ENCODE data around the gene ORC3. TPM values are rescaled to one million over a fixed set of nuclear protein-coding genes. Genes with fewer than 3 reads are reported as not detected.

The ORC3 gene
- total and polyA plus RNA-seq, 2 donors (not counting 1 experiment from before 2014, with no cell fraction given): 16.1 to 31.2 TPM

GRCh38 chr6:87661503-87661902 lies 71.6 kb downstream of the ORC3 start:
- Histone ChIP-seq H3K79me2 (ENCODE audit: control insufficient read depth, insufficient read depth, low read length) (no peaks in the 10 kb centered on the region), H3K4me2 (replicated peaks; ENCODE audit: low read depth, low read length, poor library complexity, severe bottlenecking) (no peak overlapping the region), H3K36me3 (replicated peaks in 1 of 2; ENCODE audit: control extremely low read depth in 1 of 2, control insufficient read depth in 1 of 2, extremely low read depth in 1 of 2, insufficient read depth in 2 of 2, low read length in 1 of 2) (peaks cover 0 to 13% of the 10 kb centered on the region in 2 experiments), H4K20me1 (ENCODE audit: control insufficient read depth, insufficient read depth, low read length, poor library complexity, severe bottlenecking) (no peaks in the 10 kb centered on the region), H3K27ac (ENCODE audit: low read length in 2 of 2) (no peak overlapping the region), H3K9me3 (ENCODE audit: control extremely low read depth in 1 of 3, control insufficient read depth in 2 of 3, insufficient read depth in 1 of 3, low read length in 2 of 3) (no peaks in the 10 kb centered on the region), H3K4me1 (ENCODE audit: control insufficient read depth in 2 of 2, insufficient read depth in 2 of 2, low read length in 2 of 2) (peaks cover 2 to 3% of the 10 kb centered on the region in 2 donors), H3K27me3 (replicated peaks in 1 of 4; ENCODE audit: control extremely low read depth in 1 of 4, control insufficient read depth in 3 of 4, insufficient read depth in 4 of 4, low read length in 3 of 4) (no peaks in the 10 kb centered on the region), H2AFZ (ENCODE audit: insufficient read depth, low read depth, low read length, poor library complexity, severe bottlenecking) (no peak overlapping the region), H3K9ac (ENCODE audit: low read length) (no peak overlapping the region), H3K4me3 (ENCODE audit: control extremely low read depth in 1 of 5, extremely low read depth in 1 of 5, insufficient read depth in 1 of 5, low read depth in 2 of 5, low read length in 4 of 5) (no peak overlapping the region)
- no peak for ATAC-seq (ENCODE audit: low read depth)
- DNase-seq: no peak
- H3K9me3 Mint-ChIP-seq (ENCODE audit: insufficient read depth): no peaks in the 10 kb centered on the region
- no peak overlapping the region for H3K4me3 Mint-ChIP-seq
- WGBS (ENCODE audit: insufficient coverage): no CpG with 5 or more reads among the region's 1 CpG
- ChIA-PET POLR2A (no interaction called here), CTCF (interaction anchor here (0.5 kb wide), 1 partner anchor 16 kb away, joined by 5 read pairs; no protein-coding TSS in a partner anchor)
- no peak overlapping the region for H3K27ac Mint-ChIP-seq
- intact Hi-C loops (cut with micrococcal nuclease): no loop called here
- no peaks in the 10 kb centered on the region for H3K27me3 Mint-ChIP-seq
- H3K4me1 Mint-ChIP-seq: peaks cover 7% of the 10 kb centered on the region
- TF ChIP-seq EZH2 (IDR thresholded peaks at IDR 0.05; ENCODE audit: borderline replicate concordance, insufficient read depth, low read depth, low read length, poor library complexity, severe bottlenecking): no peak
- TF ChIP-seq CTCF (IDR thresholded peaks at IDR 0.05): no peak

- CTCF ChIA-PET: no interaction called here
- Histone ChIP-seq H3K27ac (ENCODE audit: low read length in 2 of 2) (no peak overlapping the region), H2AFZ (ENCODE audit: insufficient read depth, low read depth, low read length, poor library complexity, severe bottlenecking) (no peak overlapping the region), H3K9me3 (ENCODE audit: control extremely low read depth in 1 of 3, control insufficient read depth in 2 of 3, insufficient read depth in 1 of 3, low read length in 2 of 3) (no peaks in the 10 kb centered on the region), H3K4me3 (ENCODE audit: control extremely low read depth in 1 of 5, extremely low read depth in 1 of 5, insufficient read depth in 1 of 5, low read depth in 2 of 5, low read length in 4 of 5) (no peak overlapping the region), H3K4me2 (replicated peaks; ENCODE audit: low read depth, low read length, poor library complexity, severe bottlenecking) (no peak overlapping the region), H3K4me1 (ENCODE audit: control insufficient read depth in 2 of 2, insufficient read depth in 2 of 2, low read length in 2 of 2) (no peaks in the 10 kb centered on the region), H3K79me2 (ENCODE audit: control insufficient read depth, insufficient read depth, low read length) (no peaks in the 10 kb centered on the region), H3K9ac (ENCODE audit: low read length) (no peak overlapping the region), H4K20me1 (ENCODE audit: control insufficient read depth, insufficient read depth, low read length, poor library complexity, severe bottlenecking) (no peaks in the 10 kb centered on the region), H3K36me3 (replicated peaks in 1 of 2; ENCODE audit: control extremely low read depth in 1 of 2, control insufficient read depth in 1 of 2, extremely low read depth in 1 of 2, insufficient read depth in 2 of 2, low read length in 1 of 2) (peaks cover 4 to 19% of the 10 kb centered on the region in 2 experiments), H3K27me3 (replicated peaks in 1 of 4; ENCODE audit: control extremely low read depth in 1 of 4, control insufficient read depth in 3 of 4, insufficient read depth in 4 of 4, low read length in 3 of 4) (no peaks in the 10 kb centered on the region)
- Mint-ChIP-seq H3K9me3 (ENCODE audit: insufficient read depth) (no peaks in the 10 kb centered on the region), H3K4me1 (no peaks in the 10 kb centered on the region), H3K27me3 (no peaks in the 10 kb centered on the region), H3K27ac (no peak overlapping the region), H3K4me3 (no peak overlapping the region)
- POLR2A ChIA-PET: no interaction called here
- no peak for TF ChIP-seq EZH2 (IDR thresholded peaks at IDR 0.05; ENCODE audit: borderline replicate concordance, insufficient read depth, low read depth, low read length, poor library complexity, severe bottlenecking)
- no peak for TF ChIP-seq CTCF (IDR thresholded peaks at IDR 0.05)
- ATAC-seq (ENCODE audit: low read depth): no peak
- no CpG with 5 or more reads among the region's 2 CpGs for WGBS (ENCODE audit: insufficient coverage)
- intact Hi-C loops (cut with micrococcal nuclease): no loop called here
- no peak for DNase-seq
These were observed 73.5 kb downstream of the ORC3 start for GRCh38 chr6:87663434-87663833.
